Suppressor macrophage treated with lipopolysaccharide for 1 hour (primary cell): ENCODE measurements around the gene ZNF761.
A peak's percentile ranks its signal among the peaks of the same experiment; 100 is the strongest.
"Not testable (repeated sequence)": the region's sequence is repeated elsewhere in the genome, so short reads cannot be mapped to it uniquely, and the experiment has no call there.

ENCODE experiments used
- DNase-seq, 3 donors: peaks; one replicate each; pipeline ENCODE4 v3.0.0-alpha.2; 2020 to 2022

ZNF761 gene

DNA sequence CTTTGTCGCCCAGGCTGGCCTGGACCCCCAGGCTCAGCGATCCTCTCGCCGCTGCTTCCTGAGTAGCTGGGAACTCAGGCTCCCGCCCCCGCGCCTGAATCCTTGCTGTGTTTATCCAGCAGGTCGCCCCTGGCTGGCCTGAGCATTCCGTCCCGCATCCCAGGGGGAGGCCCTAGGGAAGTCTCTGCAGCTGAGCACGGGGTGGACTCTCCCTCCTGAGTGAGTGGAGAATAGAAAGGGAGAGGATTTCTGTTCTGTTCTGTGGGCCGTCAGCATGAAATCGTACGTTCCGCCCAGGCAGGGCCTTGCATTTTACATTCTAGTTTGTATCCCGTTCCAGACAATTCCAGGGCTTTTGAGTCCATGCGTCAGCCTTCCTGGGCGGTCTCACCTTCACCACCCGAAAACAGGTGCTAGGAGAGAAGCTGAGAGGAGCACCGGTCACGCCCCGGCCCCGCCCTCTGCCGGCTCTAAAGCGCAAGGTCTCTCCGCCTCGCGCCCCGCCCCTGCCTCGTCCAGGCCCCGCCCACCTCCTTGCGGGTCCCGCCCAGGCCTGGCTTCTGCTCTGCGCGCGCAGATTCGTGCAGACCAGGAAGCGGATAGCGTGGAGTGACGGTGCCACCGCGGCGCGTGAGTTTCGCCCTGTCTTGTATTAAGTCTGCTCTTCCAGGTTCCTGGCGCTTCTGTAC is at the start of gene ZNF761:
ZNF761 (plus strand) TSS at position 586 of the 689 bp plus-strand sequence. CDS start 15,285 bp downstream, outside the sequence.
- DNase-seq = peak; percentile 95 to 99 (median 98)

GRCh38 chr19:53388168-53388567 is 43.6 kb upstream of the ZNF761 start:
- DNase-seq = no peak

- no peak for DNase-seq
Measured at GRCh38 chr19:53388904-53389303, 42.9 kb upstream of the ZNF761 start.

- DNase-seq = no peak
Measured at GRCh38 chr19:53389571-53389970, 42.2 kb upstream of the ZNF761 start.

GRCh38 chr19:53389978-53390377 is 41.8 kb upstream of the ZNF761 start:
- DNase-seq = no peak

DNA sequence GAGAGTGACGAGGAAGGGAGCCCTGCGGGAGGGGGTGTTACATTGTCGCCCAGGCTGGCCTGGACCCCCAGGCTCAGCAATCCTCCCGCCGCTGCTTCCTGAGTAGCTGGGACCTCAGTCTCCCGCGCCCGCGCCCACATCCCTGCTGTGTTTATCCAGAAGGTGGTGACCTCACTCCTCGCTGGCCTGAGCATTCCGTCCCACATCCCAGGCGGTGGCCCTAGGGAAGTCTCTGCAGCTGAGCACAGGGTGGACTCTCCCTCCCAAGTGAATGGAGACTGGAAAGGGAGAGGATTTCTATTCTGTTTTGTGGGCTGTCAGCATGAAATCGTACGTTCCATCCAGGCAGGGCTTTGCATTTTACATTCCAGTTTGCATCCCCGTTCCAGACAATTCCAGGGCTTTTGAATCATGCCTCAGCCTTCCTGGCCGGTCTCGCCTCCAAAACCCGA is 37.2 kb upstream of the ZNF761 start:
- DNase-seq = peak; percentile 27 to 54 (median 39)

GRCh38 chr19:53394974-53395839 is 36.6 kb upstream of the ZNF761 start, which contains the start of gene ZNF765:
ZNF765 (plus strand) TSS chr19:53395149; CDS start chr19:53398016, 2,867 bp downstream.
- peak; percentile 93 to 99 (median 98) for DNase-seq

GRCh38 chr19:53395840-53396524 is 35.8 kb upstream of the ZNF761 start:
- DNase-seq = not testable (repeated sequence)

DNA sequence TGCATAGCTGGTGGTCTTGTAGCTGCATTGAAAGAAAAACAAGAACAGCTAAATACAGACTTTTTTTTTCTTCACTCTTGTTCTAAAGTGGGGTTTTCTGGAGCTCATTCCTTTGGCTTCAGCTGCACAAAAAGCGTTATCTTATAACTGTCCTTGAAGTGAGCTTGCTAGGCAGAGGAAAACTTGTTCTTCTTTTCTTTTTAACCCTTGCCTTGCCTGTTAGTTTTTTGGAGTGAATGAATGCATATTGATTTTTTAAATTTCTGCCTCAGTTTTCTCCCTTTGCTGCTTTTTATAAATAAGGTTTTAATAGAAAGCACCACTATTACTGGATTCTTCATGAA is 35.3 kb upstream of the ZNF761 start:
- no peak for DNase-seq

- DNase-seq = not testable (repeated sequence)
Measured at GRCh38 chr19:53397918-53398317, 33.9 kb upstream of the ZNF761 start.

DNA sequence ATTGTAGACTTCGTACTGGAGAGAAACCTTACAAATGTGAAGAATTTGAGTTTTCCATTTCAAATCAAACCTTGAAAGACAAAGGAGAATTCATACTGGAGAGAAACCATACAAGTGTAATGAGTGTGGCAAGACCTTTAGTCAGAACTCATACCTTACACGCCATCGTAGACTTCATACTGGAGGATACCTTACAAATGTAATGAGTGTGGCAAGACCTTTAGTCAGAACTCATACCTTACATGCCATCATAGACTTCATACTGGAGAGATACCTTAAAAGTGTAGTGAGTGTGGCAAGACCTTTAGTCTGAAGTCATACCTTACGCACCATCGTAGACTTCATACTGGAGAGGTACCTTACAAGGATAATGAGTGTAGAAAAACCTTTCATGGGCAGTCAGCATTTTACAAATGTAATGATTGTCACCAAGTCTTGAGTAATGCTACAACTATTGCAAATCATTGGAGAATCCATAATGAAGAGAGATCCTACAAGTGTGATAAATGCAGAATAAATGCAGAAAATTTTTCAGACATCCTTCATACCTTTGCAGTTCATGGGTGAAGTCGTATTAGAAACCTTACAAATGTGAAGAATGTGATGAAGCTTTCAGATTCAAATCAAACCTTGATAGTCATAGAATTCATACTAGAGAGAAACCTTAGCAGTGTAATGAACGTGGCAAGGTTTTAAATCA is 22.1 kb upstream of the ZNF761 start:
- no peak for DNase-seq

GRCh38 chr19:53420520-53421315 is 11.1 kb upstream of the ZNF761 start:
- DNase-seq = not testable (repeated sequence)

GRCh38 chr19:53422551-53422950 is 9.2 kb upstream of the ZNF761 start:
- DNase-seq = no peak

- not testable (repeated sequence) for DNase-seq
Measured at GRCh38 chr19:53423074-53423473, 8.7 kb upstream of the ZNF761 start.

- peak in 2 of 3 donors; percentile 2 to 8 for DNase-seq
Measured at GRCh38 chr19:53423680-53424079, 8.1 kb upstream of the ZNF761 start.

GRCh38 chr19:53424968-53425597 is 6.7 kb upstream of the ZNF761 start:
- DNase-seq = peak; percentile 82 to 92 (median 89)

GRCh38 chr19:53432088-53432661 is 391 bp downstream of the ZNF761 start:
- DNase-seq = peak in 2 of 3 donors; percentile 34 to 42

DNA sequence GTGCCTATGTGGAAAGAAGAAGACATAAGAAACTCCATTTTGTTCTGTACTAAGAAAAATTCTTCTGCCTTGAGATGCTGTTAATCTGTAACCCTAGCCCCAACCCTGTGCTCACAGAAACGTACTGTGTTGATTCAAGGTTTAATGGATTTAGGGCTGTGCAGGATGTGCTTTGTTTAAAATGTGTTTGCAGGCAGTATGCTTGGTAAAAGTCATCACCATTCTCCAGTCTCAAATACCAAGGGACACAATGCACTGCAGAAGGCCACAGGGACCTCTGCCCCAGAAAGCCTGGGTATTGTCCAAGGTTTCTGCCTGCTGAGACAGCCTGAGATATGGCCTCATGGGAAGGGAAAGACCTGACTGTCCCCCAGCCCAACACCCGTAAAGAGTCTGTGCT is 12.0 kb downstream of the ZNF761 start:
- not testable (repeated sequence) for DNase-seq

- DNase-seq = not testable (repeated sequence)
Measured at GRCh38 chr19:53447196-53447595, 15.4 kb downstream of the ZNF761 start.

GRCh38 chr19:53455828-53456227 is 24.0 kb downstream of the ZNF761 start:
- DNase-seq = no peak
